ENCODE measurements around the gene CCDC154.
"Not testable (repeated sequence)": the region's sequence is repeated elsewhere in the genome, so short reads cannot be mapped to it uniquely, and the experiment has no call there.

The CCDC154 gene

GRCh38 chr16:1481906-1482835 lies 37.8 kb upstream of the CCDC154 start:
- Histone ChIP-seq H3K9ac (no peak overlapping the region), H3K79me2 (no peaks in the 10 kb centered on the region), H2AFZ (no peak overlapping the region), H3K27ac (no peak overlapping the region), H3K27me3 (ENCODE audit: control insufficient read depth, insufficient read depth, low read length) (no peaks in the 10 kb centered on the region), H3K9me3 (ENCODE audit: control insufficient read depth, low read length) (no peaks in the 10 kb centered on the region), H3K36me3 (ENCODE audit: control insufficient read depth, insufficient read depth, low read length) (no peaks in the 10 kb centered on the region), H3K4me3 (ENCODE audit: low read depth, low read length) (no peak overlapping the region), H3K4me1 (no peaks in the 10 kb centered on the region), H3K4me2 (ENCODE audit: low read length) (no peak overlapping the region)
- TF ChIP-seq CTCF (IDR thresholded peaks at IDR 0.05) = no peak

- not testable (repeated sequence) for H3K79me2 ChIP-seq; H3K9me3 ChIP-seq (ENCODE audit: control insufficient read depth, low read length); H3K4me3 ChIP-seq (ENCODE audit: low read depth, low read length); H3K27me3 ChIP-seq (ENCODE audit: control insufficient read depth, insufficient read depth, low read length); H3K4me2 ChIP-seq (ENCODE audit: low read length); H3K27ac ChIP-seq; H2AFZ ChIP-seq; H3K9ac ChIP-seq; H3K36me3 ChIP-seq (ENCODE audit: control insufficient read depth, insufficient read depth, low read length); H3K4me1 ChIP-seq
Observed at GRCh38 chr16:1478937-1479336, 34.6 kb upstream of the CCDC154 start.

- H3K4me1 ChIP-seq = peaks cover 4% of the 10 kb centered on the region
- H3K36me3 ChIP-seq (ENCODE audit: control insufficient read depth, insufficient read depth, low read length) = no peaks in the 10 kb centered on the region
- no peak overlapping the region for H3K4me2 ChIP-seq (ENCODE audit: low read length)
- H2AFZ ChIP-seq = no peak overlapping the region
- H3K9me3 ChIP-seq (ENCODE audit: control insufficient read depth, low read length) = no peaks in the 10 kb centered on the region
- TF ChIP-seq CTCF (IDR thresholded peaks at IDR 0.05) = no peak
- no peak overlapping the region for H3K4me3 ChIP-seq (ENCODE audit: low read depth, low read length)
- no peak overlapping the region for H3K27ac ChIP-seq
- no peak overlapping the region for H3K9ac ChIP-seq
- peaks cover 17% of the 10 kb centered on the region for H3K79me2 ChIP-seq
- no peaks in the 10 kb centered on the region for H3K27me3 ChIP-seq (ENCODE audit: control insufficient read depth, insufficient read depth, low read length)
Observed at GRCh38 chr16:1477033-1477432, 32.7 kb upstream of the CCDC154 start.

GRCh38 chr16:1475552-1476114 lies 31.3 kb upstream of the CCDC154 start:
- Histone ChIP-seq H3K9ac (peak overlapping the region; percentile 91), H3K4me1 (peaks cover 4% of the 10 kb centered on the region), H3K4me2 (ENCODE audit: low read length) (peak overlapping the region; percentile 99), H3K79me2 (peaks cover 17% of the 10 kb centered on the region), H3K27ac (peak overlapping the region; percentile 63), H3K27me3 (ENCODE audit: control insufficient read depth, insufficient read depth, low read length) (no peaks in the 10 kb centered on the region), H2AFZ (peak overlapping the region; percentile 90), H3K36me3 (ENCODE audit: control insufficient read depth, insufficient read depth, low read length) (no peaks in the 10 kb centered on the region), H3K4me3 (ENCODE audit: low read depth, low read length) (peak overlapping the region; percentile 96), H3K9me3 (ENCODE audit: control insufficient read depth, low read length) (no peaks in the 10 kb centered on the region)
- no peak for TF ChIP-seq CTCF (IDR thresholded peaks at IDR 0.05)

- Histone ChIP-seq H3K27ac (peak within 1 kb of the TSS; percentile 63), H3K79me2 (peaks cover 17% of the 10 kb centered on the region), H3K4me2 (ENCODE audit: low read length) (peak within 1 kb of the TSS; percentile 99), H2AFZ (peak within 1 kb of the TSS; percentile 90), H3K9ac (peak within 1 kb of the TSS; percentile 91), H3K4me1 (peaks cover 4% of the 10 kb centered on the region), H3K9me3 (ENCODE audit: control insufficient read depth, low read length) (no peaks in the 10 kb centered on the region), H3K4me3 (ENCODE audit: low read depth, low read length) (peak within 1 kb of the TSS; percentile 96), H3K36me3 (ENCODE audit: control insufficient read depth, insufficient read depth, low read length) (no peaks in the 10 kb centered on the region), H3K27me3 (ENCODE audit: control insufficient read depth, insufficient read depth, low read length) (no peaks in the 10 kb centered on the region)
- no peak for TF ChIP-seq CTCF (IDR thresholded peaks at IDR 0.05)
Observed at GRCh38 chr16:1474796-1475551, 30.6 kb upstream of the CCDC154 start, which contains the start of gene CLCN7. CLCN7 (minus strand) TSS chr16:1475028; CDS start chr16:1474974, 54 bp downstream.
